OCI-LY7 (cell line): ENCODE results near the gene THBD.

ENCODE experiments used
- EZH2phosphoT487 ChIP-seq: fragments of 200-600 bp; sonication (generic); IDR thresholded peaks from 2 replicates; pipeline ENCODE4 v1.6.1; 2018; ENCODE audit warnings: low read depth, borderline replicate concordance, mild to moderate bottlenecking, mixed run types, antibody characterized with exemption, low read length, moderate library complexity, mixed read lengths
- TF ChIP-seq, protein P1 (sequence below): fragments of 200-600 bp; sonication (generic); conservative IDR thresholded peaks from 2 replicates; pipeline ENCODE4 v1.5.1; 2014; ENCODE audit warnings: mild to moderate bottlenecking, antibody characterized with exemption, low read length, moderate library complexity, mixed read lengths

DNA sequence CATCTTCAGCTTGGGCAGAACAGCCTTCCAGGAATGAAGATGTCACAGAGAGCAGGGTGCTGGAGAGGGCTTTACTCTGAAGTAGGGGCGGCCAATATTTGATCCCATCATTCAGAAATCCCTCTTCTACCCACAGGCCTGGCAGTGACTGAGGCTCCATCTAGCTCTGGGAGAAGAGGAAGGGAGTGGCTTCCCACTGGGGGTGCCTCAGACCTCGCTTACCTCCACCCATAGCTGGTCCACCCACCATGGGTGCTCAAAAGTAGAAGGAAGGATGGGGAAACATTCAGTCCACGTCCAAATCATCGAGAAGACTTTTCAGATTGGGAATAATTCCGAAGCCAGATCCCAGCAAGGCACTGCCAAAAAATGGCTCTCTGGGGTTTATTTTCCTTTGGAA, 11.8 kb upstream of the THBD start:
- TF ChIP-seq, protein P1, sequence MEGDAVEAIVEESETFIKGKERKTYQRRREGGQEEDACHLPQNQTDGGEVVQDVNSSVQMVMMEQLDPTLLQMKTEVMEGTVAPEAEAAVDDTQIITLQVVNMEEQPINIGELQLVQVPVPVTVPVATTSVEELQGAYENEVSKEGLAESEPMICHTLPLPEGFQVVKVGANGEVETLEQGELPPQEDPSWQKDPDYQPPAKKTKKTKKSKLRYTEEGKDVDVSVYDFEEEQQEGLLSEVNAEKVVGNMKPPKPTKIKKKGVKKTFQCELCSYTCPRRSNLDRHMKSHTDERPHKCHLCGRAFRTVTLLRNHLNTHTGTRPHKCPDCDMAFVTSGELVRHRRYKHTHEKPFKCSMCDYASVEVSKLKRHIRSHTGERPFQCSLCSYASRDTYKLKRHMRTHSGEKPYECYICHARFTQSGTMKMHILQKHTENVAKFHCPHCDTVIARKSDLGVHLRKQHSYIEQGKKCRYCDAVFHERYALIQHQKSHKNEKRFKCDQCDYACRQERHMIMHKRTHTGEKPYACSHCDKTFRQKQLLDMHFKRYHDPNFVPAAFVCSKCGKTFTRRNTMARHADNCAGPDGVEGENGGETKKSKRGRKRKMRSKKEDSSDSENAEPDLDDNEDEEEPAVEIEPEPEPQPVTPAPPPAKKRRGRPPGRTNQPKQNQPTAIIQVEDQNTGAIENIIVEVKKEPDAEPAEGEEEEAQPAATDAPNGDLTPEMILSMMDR: no peak
- no peak for TF ChIP-seq EZH2phosphoT487
